Stimulated activated CD8-positive, alpha-beta memory T cell treated with anti-CD3 and anti-CD28 coated beads, Interleukin-4, amount 100 ng/mL, for 48 hours (primary cell): ENCODE measurements around the gene PLXNA4.

Experiments used
- DNase-seq: peaks from one replicate; pipeline ENCODE4 v3.0.0-alpha.2; 2020

PLXNA4 gene

GRCh38 chr7:132250480-132251326, 325.6 kb downstream of the PLXNA4 start:
- no peak for DNase-seq

GRCh38 chr7:132249256-132249971, 326.9 kb downstream of the PLXNA4 start:
- no peak for DNase-seq

GRCh38 chr7:132248841-132249240, 327.4 kb downstream of the PLXNA4 start:
- DNase-seq, result no peak

GRCh38 chr7:132247995-132248618, 328.2 kb downstream of the PLXNA4 start:
- DNase-seq, result no peak

GRCh38 chr7:132246591-132246990, 329.7 kb downstream of the PLXNA4 start:
- DNase-seq, result no peak

GRCh38 chr7:132245539-132245938, 330.7 kb downstream of the PLXNA4 start:
- no peak for DNase-seq

GRCh38 chr7:132244903-132245480, 331.3 kb downstream of the PLXNA4 start:
- no peak for DNase-seq

- DNase-seq, result no peak
These were observed 332.8 kb downstream of the PLXNA4 start for GRCh38 chr7:132243463-132243862.

GRCh38 chr7:132243051-132243450, 333.2 kb downstream of the PLXNA4 start:
- no peak for DNase-seq

- DNase-seq, result no peak
These were observed 334.0 kb downstream of the PLXNA4 start for GRCh38 chr7:132242192-132242812.

- no peak for DNase-seq
These were observed 335.3 kb downstream of the PLXNA4 start for GRCh38 chr7:132240821-132241422.

- DNase-seq, result no peak
These were observed 336.0 kb downstream of the PLXNA4 start for GRCh38 chr7:132240262-132240661.

GRCh38 chr7:132239422-132239994, 336.8 kb downstream of the PLXNA4 start:
- no peak for DNase-seq

GRCh38 chr7:132234711-132235110, 341.6 kb downstream of the PLXNA4 start:
- no peak for DNase-seq

- DNase-seq, result no peak
These were observed 343.9 kb downstream of the PLXNA4 start for GRCh38 chr7:132232406-132232805.

GRCh38 chr7:132230462-132230861, 345.8 kb downstream of the PLXNA4 start:
- DNase-seq, result no peak

- no peak for DNase-seq
These were observed 348.0 kb downstream of the PLXNA4 start for GRCh38 chr7:132228240-132228639.

GRCh38 chr7:132226957-132227290, 349.3 kb downstream of the PLXNA4 start:
- no peak for DNase-seq

GRCh38 chr7:132226046-132226956, 350.0 kb downstream of the PLXNA4 start:
- DNase-seq, result no peak

GRCh38 chr7:132225216-132226030, 350.8 kb downstream of the PLXNA4 start:
- DNase-seq, result no peak
